Gastroesophageal sphincter (tissue), 4 donors: ENCODE data around the gene FBLN1. TPM values are rescaled to one million over a fixed set of nuclear protein-coding genes. Genes with fewer than 3 reads are reported as not detected.

ENCODE experiments used
- ATAC-seq: fragments of 150-250 bp; one replicate; pipeline ENCODE4 v1.9.1; 2016; ENCODE audit warnings: mild to moderate bottlenecking, moderate library complexity
- H3K27ac ChIP-seq, 4 donors: fragments of 200-600 bp; sonication (generic) in 3 of 4; 1 replicate in 3 of 4; 2 replicates in 1 of 4; pipeline ENCODE4 v1.5.1; 2016 to 2019
- H3K27me3 ChIP-seq: fragments of 200-600 bp; sonication (generic); one replicate; pipeline ENCODE4 v1.5.1; 2019
- H3K36me3 ChIP-seq, 2 donors: fragments of 200-600 bp; sonication (generic); one replicate each; pipeline ENCODE4 v1.5.1; 2019; ENCODE audit warnings: control low read depth in 1 of 2
- H3K4me1 ChIP-seq, 3 donors: fragments of 200-600 bp; sonication (generic); 1 replicate in 2 of 3; 2 replicates in 1 of 3; pipeline ENCODE4 v1.5.1; 2016 to 2019; ENCODE audit warnings: control low read depth in 2 of 3
- H3K4me3 ChIP-seq, 2 donors: fragments of 200-600 bp; sonication (generic); one replicate each; pipeline ENCODE4 v1.5.1; 2019; ENCODE audit warnings: mild to moderate bottlenecking in 1 of 2, moderate library complexity in 1 of 2
- H3K9me3 ChIP-seq, 3 donors: fragments of 200-600 bp; sonication (generic); one replicate each; pipeline ENCODE4 v1.5.1; 2017 to 2019; ENCODE audit warnings: control low read depth in 2 of 3
- EP300 ChIP-seq: sonication (generic); formaldehyde crosslinking; IDR thresholded peaks from one replicate; pipeline ENCODE4 v1.6.1; 2017; ENCODE audit warnings: antibody characterized with exemption, mild to moderate bottlenecking
- POLR2A ChIP-seq, 2 donors: fragments of 450-650 bp; IDR thresholded peaks; one replicate each; pipeline ENCODE4 v1.6.1; 2017; ENCODE audit warnings: antibody characterized with exemption in 2 of 2, mild to moderate bottlenecking in 2 of 2, moderate library complexity in 1 of 2
- POLR2AphosphoS5 ChIP-seq: sonication (generic); formaldehyde crosslinking; IDR thresholded peaks from one replicate; pipeline ENCODE4 v1.6.1; 2017; ENCODE audit warnings: antibody characterized with exemption
- WGBS, 2 donors: methylation state at CpG; one replicate each; pipeline ENCODE4 v1.1.5; 2018; ENCODE audit warnings: low coverage in 1 of 2; 5-methylcytosine and 5-hydroxymethylcytosine counted together
- total RNA-seq, 4 donors: library from RNA; depleted of rRNA; stranded (reverse); fragments of >200 nt; gene quantifications; one replicate each; pipeline ENCODE4 v1.1.0, GENCODE V29; 2016
- TF ChIP-seq, protein P1 (sequence below), 4 experiments: fragments of 200-600 bp in 2 of 4; fragments of 450-650 bp in 2 of 4; sonication (generic) in 1 of 4; IDR thresholded peaks; one replicate each; pipeline ENCODE4 v1.5.1; 2017 to 2019; ENCODE audit warnings: antibody characterized with exemption in 4 of 4, mild to moderate bottlenecking in 2 of 4, moderate library complexity in 2 of 4

The FBLN1 gene, protein sequence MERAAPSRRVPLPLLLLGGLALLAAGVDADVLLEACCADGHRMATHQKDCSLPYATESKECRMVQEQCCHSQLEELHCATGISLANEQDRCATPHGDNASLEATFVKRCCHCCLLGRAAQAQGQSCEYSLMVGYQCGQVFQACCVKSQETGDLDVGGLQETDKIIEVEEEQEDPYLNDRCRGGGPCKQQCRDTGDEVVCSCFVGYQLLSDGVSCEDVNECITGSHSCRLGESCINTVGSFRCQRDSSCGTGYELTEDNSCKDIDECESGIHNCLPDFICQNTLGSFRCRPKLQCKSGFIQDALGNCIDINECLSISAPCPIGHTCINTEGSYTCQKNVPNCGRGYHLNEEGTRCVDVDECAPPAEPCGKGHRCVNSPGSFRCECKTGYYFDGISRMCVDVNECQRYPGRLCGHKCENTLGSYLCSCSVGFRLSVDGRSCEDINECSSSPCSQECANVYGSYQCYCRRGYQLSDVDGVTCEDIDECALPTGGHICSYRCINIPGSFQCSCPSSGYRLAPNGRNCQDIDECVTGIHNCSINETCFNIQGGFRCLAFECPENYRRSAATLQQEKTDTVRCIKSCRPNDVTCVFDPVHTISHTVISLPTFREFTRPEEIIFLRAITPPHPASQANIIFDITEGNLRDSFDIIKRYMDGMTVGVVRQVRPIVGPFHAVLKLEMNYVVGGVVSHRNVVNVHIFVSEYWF
- 100 to 1,000 TPM; 241 to 597 (median 382) TPM for total RNA-seq

DNA sequence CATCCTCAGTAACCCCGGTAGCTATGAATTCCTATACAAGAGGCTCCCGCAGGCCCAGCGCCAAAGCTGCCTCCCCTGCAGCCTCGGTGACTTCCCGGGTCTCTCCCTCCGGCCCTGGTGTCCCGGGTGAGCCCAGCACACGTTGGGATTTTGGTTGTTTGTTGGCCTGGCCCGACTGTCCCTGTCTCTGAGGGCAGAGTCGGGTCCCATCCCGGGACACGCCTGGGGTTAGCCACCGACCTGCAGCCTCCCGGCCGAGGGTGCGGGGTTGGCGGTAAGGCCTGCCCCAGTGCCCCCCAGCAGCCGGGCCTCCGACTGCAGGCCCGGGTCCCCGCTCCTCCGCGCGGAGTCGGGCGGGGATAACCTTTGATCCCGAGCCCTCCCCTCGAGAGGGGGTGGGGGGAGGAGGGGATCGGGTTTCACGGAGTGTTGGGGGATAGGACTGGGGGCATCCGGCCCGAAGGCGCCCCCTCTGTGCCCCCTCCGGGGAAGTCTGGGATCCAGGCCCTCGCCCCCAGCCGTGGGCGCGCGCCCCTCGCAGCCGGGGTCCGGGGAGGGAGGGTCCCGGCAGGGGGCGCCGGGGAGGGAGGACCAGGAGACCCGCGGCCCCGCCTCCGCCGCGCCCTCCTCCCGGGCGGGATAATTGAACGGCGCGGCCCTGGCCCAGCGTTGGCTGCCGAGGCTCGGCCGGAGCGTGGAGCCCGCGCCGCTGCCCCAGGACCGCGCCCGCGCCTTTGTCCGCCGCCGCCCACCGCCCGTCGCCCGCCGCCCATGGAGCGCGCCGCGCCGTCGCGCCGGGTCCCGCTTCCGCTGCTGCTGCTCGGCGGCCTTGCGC, at the start of gene FBLN1:
Gene FBLN1 (plus strand): TSS at position 669 of the 835 bp plus-strand sequence. CDS start 103 bp downstream, at position 772.
- Histone ChIP-seq H3K27ac (peak within 1 kb of the TSS; percentile 4 to 84 (median 80)), H3K4me1 (peaks cover 0 to 77% (median 16%) of the 10 kb centered on the region in 3 donors), H3K36me3 (no peaks in the 10 kb centered on the region), H3K27me3 (peaks cover 46% of the 10 kb centered on the region), H3K9me3 (no peaks in the 10 kb centered on the region), H3K4me3 (peak within 1 kb of the TSS; percentile 41 to 64)
- peak; percentile 66 for ATAC-seq
- no peak for TF ChIP-seq EP300
- no peak for TF ChIP-seq POLR2AphosphoS5
- TF ChIP-seq, protein P1, sequence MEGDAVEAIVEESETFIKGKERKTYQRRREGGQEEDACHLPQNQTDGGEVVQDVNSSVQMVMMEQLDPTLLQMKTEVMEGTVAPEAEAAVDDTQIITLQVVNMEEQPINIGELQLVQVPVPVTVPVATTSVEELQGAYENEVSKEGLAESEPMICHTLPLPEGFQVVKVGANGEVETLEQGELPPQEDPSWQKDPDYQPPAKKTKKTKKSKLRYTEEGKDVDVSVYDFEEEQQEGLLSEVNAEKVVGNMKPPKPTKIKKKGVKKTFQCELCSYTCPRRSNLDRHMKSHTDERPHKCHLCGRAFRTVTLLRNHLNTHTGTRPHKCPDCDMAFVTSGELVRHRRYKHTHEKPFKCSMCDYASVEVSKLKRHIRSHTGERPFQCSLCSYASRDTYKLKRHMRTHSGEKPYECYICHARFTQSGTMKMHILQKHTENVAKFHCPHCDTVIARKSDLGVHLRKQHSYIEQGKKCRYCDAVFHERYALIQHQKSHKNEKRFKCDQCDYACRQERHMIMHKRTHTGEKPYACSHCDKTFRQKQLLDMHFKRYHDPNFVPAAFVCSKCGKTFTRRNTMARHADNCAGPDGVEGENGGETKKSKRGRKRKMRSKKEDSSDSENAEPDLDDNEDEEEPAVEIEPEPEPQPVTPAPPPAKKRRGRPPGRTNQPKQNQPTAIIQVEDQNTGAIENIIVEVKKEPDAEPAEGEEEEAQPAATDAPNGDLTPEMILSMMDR (IDR thresholded peaks at IDR 0.05), result peak in 1 of 4 experiments; percentile 23
- TF ChIP-seq POLR2A (IDR thresholded peaks at IDR 0.05), result peak in 1 of 2 donors; percentile 66
- 43% methylated on average over 5 of the region's 89 CpGs; no CpG with 5 or more reads in 1 of the 2 donors for WGBS, 2 donors

DNA sequence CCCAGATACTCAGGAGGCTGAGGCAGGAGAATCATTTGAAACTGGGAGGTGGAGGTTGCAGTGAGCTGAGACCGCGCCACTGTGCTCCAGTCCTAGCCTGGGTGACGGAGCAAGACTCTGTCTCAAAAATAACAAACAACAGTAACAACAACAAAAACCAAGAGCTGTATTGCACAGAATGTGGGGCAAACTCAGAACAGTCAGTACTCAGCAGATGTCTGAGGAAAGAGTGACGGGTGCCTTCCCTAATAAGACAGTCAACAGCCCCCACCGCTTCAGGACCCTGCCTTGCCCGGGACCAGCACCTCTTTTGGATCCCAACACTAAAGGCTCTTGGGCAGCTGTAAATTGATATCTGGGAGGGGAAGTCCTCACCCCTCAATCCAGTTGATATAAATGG, 48.9 kb upstream of the FBLN1 start:
- peak overlapping the region in 3 of 4 donors; percentile 4 to 71 (median 71) for H3K27ac ChIP-seq

DNA sequence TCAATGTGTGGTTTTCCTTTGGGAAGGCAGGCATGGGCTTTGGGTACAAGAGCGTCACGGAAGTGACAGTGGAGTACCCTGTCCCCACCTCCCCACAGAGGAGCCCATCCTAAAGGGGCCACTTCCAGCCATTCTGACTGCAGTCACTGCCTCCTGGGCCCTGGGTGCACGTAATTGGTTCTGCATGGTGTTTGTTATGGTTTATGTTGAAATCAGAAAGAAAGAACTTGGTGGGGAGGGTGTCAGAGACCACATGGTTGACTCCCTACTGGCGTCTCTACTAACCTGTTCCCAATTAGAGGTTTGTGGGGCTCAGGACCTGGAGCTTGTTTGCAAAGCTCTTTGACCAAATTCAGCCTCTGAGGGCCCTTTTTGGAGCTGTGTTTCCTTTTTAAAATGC, 48.4 kb upstream of the FBLN1 start:
- ATAC-seq, result peak; percentile 26
- WGBS, 2 donors, result 83% methylated on average over 3 to 4 of the region's 4 CpGs
- no peaks in the 10 kb centered on the region for H3K9me3 ChIP-seq
- H3K4me3 ChIP-seq, result no peak overlapping the region
- H3K4me1 ChIP-seq, result peaks cover 0 to 30% (median 0%) of the 10 kb centered on the region in 3 donors
- H3K27ac ChIP-seq, result peak overlapping the region in 3 of 4 donors; percentile 4 to 71 (median 71)
- TF ChIP-seq EP300, result no peak
- no peak for TF ChIP-seq POLR2A (IDR thresholded peaks at IDR 0.05)
- TF ChIP-seq, protein P1 (IDR thresholded peaks at IDR 0.05), result no peak
- TF ChIP-seq POLR2AphosphoS5, result no peak
- no peaks in the 10 kb centered on the region for H3K27me3 ChIP-seq
- H3K36me3 ChIP-seq, result no peaks in the 10 kb centered on the region

More for the DNA sequence above, 48.9 kb upstream of the FBLN1 start:
- Histone ChIP-seq H3K9me3 (no peaks in the 10 kb centered on the region), H3K36me3 (no peaks in the 10 kb centered on the region), H3K4me3 (no peak overlapping the region), H3K4me1 (peaks cover 0 to 30% (median 0%) of the 10 kb centered on the region in 3 donors), H3K27me3 (no peaks in the 10 kb centered on the region)
- no peak for TF ChIP-seq POLR2AphosphoS5
- no peak for TF ChIP-seq POLR2A (IDR thresholded peaks at IDR 0.05)
- no peak for TF ChIP-seq EP300
- TF ChIP-seq, protein P1 (IDR thresholded peaks at IDR 0.05), result no peak
- no CpG with 5 or more reads among the region's 6 CpGs for WGBS, 2 donors
- ATAC-seq, result no peak

DNA sequence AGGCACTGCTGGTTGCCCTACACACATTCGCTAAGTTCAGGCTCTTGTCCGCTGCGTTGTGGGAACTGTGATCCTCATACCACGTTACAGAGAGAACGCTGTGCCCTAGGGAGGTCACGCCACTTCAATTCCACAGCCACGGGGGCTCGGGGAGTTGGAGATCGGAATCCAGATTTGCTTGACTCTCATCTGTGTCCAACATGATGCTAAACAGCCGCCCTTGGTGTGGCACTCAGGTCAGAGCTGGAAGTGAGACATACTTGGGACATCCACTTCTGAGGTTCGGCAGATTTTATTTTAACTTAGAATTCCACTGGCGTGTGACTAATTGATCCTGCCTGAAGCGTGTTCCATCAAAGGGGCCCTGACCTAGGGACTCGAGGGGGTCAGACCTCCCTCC, 47.5 kb upstream of the FBLN1 start:
- no peak for TF ChIP-seq POLR2AphosphoS5
- TF ChIP-seq EP300, result no peak
- no peak for TF ChIP-seq POLR2A (IDR thresholded peaks at IDR 0.05)
- TF ChIP-seq, protein P1 (IDR thresholded peaks at IDR 0.05), result no peak
- Histone ChIP-seq H3K9me3 (no peaks in the 10 kb centered on the region), H3K27ac (no peak overlapping the region), H3K27me3 (no peaks in the 10 kb centered on the region), H3K4me3 (no peak overlapping the region), H3K4me1 (peaks cover 0 to 28% (median 0%) of the 10 kb centered on the region in 3 donors), H3K36me3 (no peaks in the 10 kb centered on the region)
- 67 to 80% methylated on average over 1 to 8 of the region's 14 CpGs for WGBS, 2 donors
- ATAC-seq, result no peak
